Vagina (tissue), 2 donors: ENCODE data around the gene CARD9.

ENCODE experiments used
- CTCF ChIP-seq, 3 experiments: fragments of 450-650 bp in 2 of 3; fragments of 200-600 bp in 1 of 3; sonication (generic) in 1 of 3; IDR thresholded peaks; one replicate each; pipeline ENCODE4 v1.5.1; 2017 to 2019; ENCODE audit warnings: antibody characterized with exemption in 3 of 3, mild to moderate bottlenecking in 2 of 3, moderate library complexity in 2 of 3
- POLR2A ChIP-seq, 2 donors: fragments of 450-650 bp; IDR thresholded peaks; one replicate each; pipeline ENCODE4 v1.6.1; 2017; ENCODE audit warnings: antibody characterized with exemption in 2 of 2, mild to moderate bottlenecking in 2 of 2, moderate library complexity in 2 of 2
- POLR2AphosphoS5 ChIP-seq, 2 donors: sonication (generic); formaldehyde crosslinking; IDR thresholded peaks; one replicate each; pipeline ENCODE4 v1.9.0; 2017; ENCODE audit warnings: antibody characterized with exemption in 2 of 2, mild to moderate bottlenecking in 2 of 2, low read depth in 1 of 2; ENCODE audit not compliant: insufficient read depth in 1 of 2

DNA sequence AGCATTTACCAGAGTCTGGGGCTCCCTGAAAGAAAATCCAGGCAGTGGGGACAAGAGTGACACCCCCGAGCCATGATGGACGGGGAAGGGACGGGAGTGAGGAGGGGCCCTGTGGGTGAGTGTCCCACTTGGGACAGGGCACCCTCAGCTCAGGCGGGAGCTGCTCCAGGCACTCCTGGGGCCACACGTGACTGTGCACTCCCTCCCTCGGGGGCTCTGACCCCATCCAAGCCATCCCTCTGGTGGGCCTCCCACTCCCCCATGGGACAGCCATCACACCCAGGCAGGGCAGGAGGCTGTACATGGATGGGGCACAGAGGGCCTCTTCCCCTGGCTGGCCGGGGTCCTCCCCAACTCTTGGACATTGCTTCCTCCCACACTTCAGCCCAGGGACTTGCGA lies 3.0 kb upstream of the CARD9 start:
- TF ChIP-seq POLR2A (IDR thresholded peaks at IDR 0.05) (no peak), CTCF (IDR thresholded peaks at IDR 0.05) (no peak), POLR2AphosphoS5 (IDR thresholded peaks at IDR 0.05; ENCODE audit: insufficient read depth in 1 of 2, low read depth in 1 of 2) (no peak)
